Measurements from ENCODE around the gene MRGPRD.
A peak's percentile ranks its signal among the peaks of the same experiment; 100 is the strongest.
"Not testable (repeated sequence)": the region's sequence is repeated elsewhere in the genome, so short reads cannot be mapped to it uniquely, and the experiment has no call there.

MRGPRD gene

GRCh38 chr11:68994894-68995285, 14.1 kb upstream of the MRGPRD start:
- no peak for DNase-seq (ENCODE audit: insufficient read length, low spot score)
- FAIRE-seq: no peak

GRCh38 chr11:68994161-68994893, 13.5 kb upstream of the MRGPRD start:
- no peak for DNase-seq (ENCODE audit: insufficient read length, low spot score)
- FAIRE-seq: no peak

GRCh38 chr11:68993546-68993945, 12.8 kb upstream of the MRGPRD start:
- FAIRE-seq (no peak), DNase-seq (ENCODE audit: insufficient read length, low spot score) (no peak)

GRCh38 chr11:68992743-68993255, 12.0 kb upstream of the MRGPRD start:
- FAIRE-seq: no peak
- no peak for DNase-seq (ENCODE audit: insufficient read length, low spot score)

- DNase-seq (ENCODE audit: insufficient read length, low spot score) (no peak), FAIRE-seq (no peak)
Measured at GRCh38 chr11:68990995-68991780, 10.4 kb upstream of the MRGPRD start.

- DNase-seq (ENCODE audit: insufficient read length, low spot score): no peak
- no peak for FAIRE-seq
Measured at GRCh38 chr11:68989936-68990606, 9.3 kb upstream of the MRGPRD start.

GRCh38 chr11:68988491-68988890, 7.7 kb upstream of the MRGPRD start:
- DNase-seq (ENCODE audit: insufficient read length, low spot score): no peak
- no peak for FAIRE-seq

- DNase-seq (ENCODE audit: insufficient read length, low spot score) (no peak), FAIRE-seq (no peak)
Measured at GRCh38 chr11:68987211-68987610, 6.4 kb upstream of the MRGPRD start.

- FAIRE-seq: no peak
Measured at GRCh38 chr11:68983801-68984200, 3.0 kb upstream of the MRGPRD start.

GRCh38 chr11:68982134-68982533, 1.3 kb upstream of the MRGPRD start:
- DNase-seq (ENCODE audit: insufficient read length, low spot score) (no peak), FAIRE-seq (no peak)

More at GRCh38 chr11:68983801-68984200, 3.0 kb upstream of the MRGPRD start:
- DNase-seq (ENCODE audit: insufficient read length, low spot score): no peak

GRCh38 chr11:68979931-68980775, 633 bp downstream of the MRGPRD start:
- DNase-seq (ENCODE audit: insufficient read length, low spot score) (no peak), FAIRE-seq (no peak)

- FAIRE-seq (no peak), DNase-seq (ENCODE audit: insufficient read length, low spot score) (no peak)
Measured at GRCh38 chr11:68978931-68979594, 1.7 kb downstream of the MRGPRD start.

GRCh38 chr11:68978626-68978930, 2.2 kb downstream of the MRGPRD start:
- FAIRE-seq: no peak

GRCh38 chr11:68977781-68978625, 2.8 kb downstream of the MRGPRD start:
- DNase-seq (ENCODE audit: insufficient read length, low spot score) (no peak), FAIRE-seq (no peak)

More at GRCh38 chr11:68978626-68978930, 2.2 kb downstream of the MRGPRD start:
- DNase-seq (ENCODE audit: insufficient read length, low spot score): no peak

GRCh38 chr11:68976563-68976962, 4.2 kb downstream of the MRGPRD start:
- DNase-seq (ENCODE audit: insufficient read length, low spot score) (no peak), FAIRE-seq (no peak)

GRCh38 chr11:68976095-68976494, 4.7 kb downstream of the MRGPRD start:
- no peak for FAIRE-seq
- no peak for DNase-seq (ENCODE audit: insufficient read length, low spot score)

- FAIRE-seq (peak; percentile 39), DNase-seq (ENCODE audit: insufficient read length, low spot score) (peak; percentile 50)
Measured at GRCh38 chr11:68974421-68975194, 6.2 kb downstream of the MRGPRD start.

- DNase-seq (ENCODE audit: insufficient read length, low spot score); FAIRE-seq: not testable (repeated sequence)
Measured at GRCh38 chr11:68973706-68974105, 7.1 kb downstream of the MRGPRD start.
